ENCODE results near the gene OAT. TPM values are rescaled to one million over a fixed set of nuclear protein-coding genes. Genes with fewer than 3 reads are reported as not detected.

OAT gene
- total RNA-seq, 1 donor from 2014 or later: 35.0 TPM

- peaks cover 20% of the 10 kb centered on the region for H3K4me1 Mint-ChIP-seq (ENCODE audit: low read depth)
- H3K9me3 Mint-ChIP-seq (ENCODE audit: low read depth): no peaks in the 10 kb centered on the region
- DNase-seq (ENCODE audit: low spot score, unreplicated experiment): no peak
- no peak overlapping the region for H3K27ac Mint-ChIP-seq
- TF ChIP-seq CTCF (IDR thresholded peaks at IDR 0.05; ENCODE audit: unreplicated experiment): no peak
- H3K36me3 Mint-ChIP-seq (ENCODE audit: insufficient read depth): no peaks in the 10 kb centered on the region
- H3K4me3 Mint-ChIP-seq (ENCODE audit: low read depth): peak overlapping the region; percentile 8
- H3K27me3 Mint-ChIP-seq: peaks cover 88% of the 10 kb centered on the region
Observed at GRCh38 chr10:124451276-124451675, 32.6 kb upstream of the OAT start.

GRCh38 chr10:124450783-124451057 is 32.0 kb upstream of the OAT start:
- no peaks in the 10 kb centered on the region for H3K9me3 Mint-ChIP-seq (ENCODE audit: low read depth)
- TF ChIP-seq CTCF (IDR thresholded peaks at IDR 0.05; ENCODE audit: unreplicated experiment): no peak
- H3K4me3 Mint-ChIP-seq (ENCODE audit: low read depth): no peak overlapping the region
- peaks cover 20% of the 10 kb centered on the region for H3K4me1 Mint-ChIP-seq (ENCODE audit: low read depth)
- peaks cover 88% of the 10 kb centered on the region for H3K27me3 Mint-ChIP-seq
- H3K27ac Mint-ChIP-seq: no peak overlapping the region
- DNase-seq (ENCODE audit: low spot score, unreplicated experiment): no peak
- H3K36me3 Mint-ChIP-seq (ENCODE audit: insufficient read depth): no peaks in the 10 kb centered on the region

DNA sequence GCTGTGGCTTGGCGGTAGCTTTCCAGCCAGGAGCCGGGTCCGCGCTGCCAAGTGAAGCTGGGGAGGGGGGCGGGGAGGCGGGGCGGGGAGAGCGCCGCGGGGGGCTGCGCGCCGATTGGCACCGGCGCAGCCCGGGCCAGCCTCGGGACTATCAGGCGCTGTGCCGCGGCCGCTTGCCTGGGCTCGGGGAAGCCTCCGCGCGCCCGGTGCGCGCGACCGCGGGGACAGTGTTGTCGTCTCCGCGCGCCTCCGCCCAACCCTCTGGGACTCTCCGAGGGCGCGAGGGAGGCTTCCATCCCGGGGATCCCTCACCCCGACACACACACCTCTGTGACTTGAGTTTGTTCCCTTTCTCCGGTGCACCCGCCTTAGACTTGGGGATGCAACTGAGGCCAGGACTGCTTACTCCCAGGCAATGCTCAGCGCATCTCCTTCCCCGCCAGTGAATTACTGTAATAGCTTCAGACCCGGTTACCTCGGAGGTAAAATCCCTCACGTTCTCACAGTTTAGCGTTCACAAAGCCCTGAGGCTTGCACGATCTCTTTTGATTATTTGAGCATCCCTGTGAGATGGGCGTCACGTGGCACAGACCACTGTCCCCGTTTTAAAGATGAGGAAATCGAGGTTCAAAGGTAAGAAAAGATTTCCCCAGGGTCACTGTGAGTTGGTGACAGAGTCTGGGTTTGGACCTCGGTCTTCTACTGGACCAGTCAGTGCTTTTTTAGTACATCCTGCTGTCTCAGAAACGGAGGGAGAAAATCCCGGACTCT is 31.5 kb upstream of the OAT start, which contains the start of gene NKX1-2:
NKX1-2 (minus strand) TSS at position 24 of the 771 bp plus-strand sequence. CDS start 92 bp downstream, outside the sequence.
- H3K4me1 Mint-ChIP-seq (ENCODE audit: low read depth): peaks cover 20% of the 10 kb centered on the region
- no peaks in the 10 kb centered on the region for H3K36me3 Mint-ChIP-seq (ENCODE audit: insufficient read depth)
- TF ChIP-seq CTCF (IDR thresholded peaks at IDR 0.05; ENCODE audit: unreplicated experiment): no peak
- H3K4me3 Mint-ChIP-seq (ENCODE audit: low read depth): peak within 1 kb of the TSS; percentile 63
- H3K9me3 Mint-ChIP-seq (ENCODE audit: low read depth): no peaks in the 10 kb centered on the region
- no peak within 1 kb of the TSS for H3K27ac Mint-ChIP-seq
- no peak for DNase-seq (ENCODE audit: low spot score, unreplicated experiment)
- H3K27me3 Mint-ChIP-seq: peaks cover 88% of the 10 kb centered on the region

DNA sequence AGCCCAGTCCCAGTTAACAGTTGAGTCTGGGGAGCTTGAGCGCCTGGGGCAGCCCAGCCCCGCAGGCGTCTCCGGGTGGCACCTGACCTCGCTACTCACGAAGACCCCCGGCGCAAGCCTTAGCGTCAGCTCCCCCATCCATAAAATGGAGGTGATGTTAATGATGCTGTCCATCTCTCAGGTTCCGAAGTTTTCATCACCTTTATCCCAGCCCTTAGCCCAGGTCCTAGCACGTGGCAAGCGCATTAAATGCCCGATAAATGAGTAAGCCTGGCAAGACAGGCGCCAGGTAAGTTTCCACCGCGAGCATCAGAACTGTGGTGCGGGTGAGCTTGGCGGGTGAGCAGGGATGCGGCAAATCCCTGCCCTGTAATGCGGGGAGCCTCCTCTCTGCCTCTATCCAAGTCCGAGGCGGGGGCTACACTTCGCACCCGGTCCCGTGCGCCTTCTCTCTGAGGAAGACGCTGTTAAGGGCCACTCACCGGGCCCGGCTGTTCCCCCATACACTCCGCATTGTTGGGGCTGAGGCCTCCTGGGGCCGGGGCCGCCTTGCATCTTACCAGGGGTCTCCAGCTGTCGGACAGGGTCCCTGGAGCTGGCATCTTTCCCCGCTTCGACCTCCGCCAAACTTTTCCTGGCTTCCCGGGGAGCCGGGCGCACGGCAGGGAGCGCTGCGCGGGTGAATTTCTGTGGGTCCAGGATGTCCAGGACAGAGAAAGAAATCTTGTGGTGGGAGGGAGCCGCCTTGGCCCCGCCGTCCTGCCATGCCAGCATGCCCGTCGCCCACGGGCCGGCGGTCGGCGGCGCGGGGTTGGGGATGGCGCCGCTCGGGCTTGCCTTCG is 30.7 kb upstream of the OAT start:
- Mint-ChIP-seq H3K9me3 (ENCODE audit: low read depth) (no peaks in the 10 kb centered on the region), H3K27ac (no peak overlapping the region), H3K4me1 (ENCODE audit: low read depth) (peaks cover 18% of the 10 kb centered on the region), H3K27me3 (peaks cover 88% of the 10 kb centered on the region), H3K4me3 (ENCODE audit: low read depth) (peak overlapping the region; percentile 63), H3K36me3 (ENCODE audit: insufficient read depth) (no peaks in the 10 kb centered on the region)
- DNase-seq (ENCODE audit: low spot score, unreplicated experiment): no peak
- no peak for TF ChIP-seq CTCF (IDR thresholded peaks at IDR 0.05; ENCODE audit: unreplicated experiment)

DNA sequence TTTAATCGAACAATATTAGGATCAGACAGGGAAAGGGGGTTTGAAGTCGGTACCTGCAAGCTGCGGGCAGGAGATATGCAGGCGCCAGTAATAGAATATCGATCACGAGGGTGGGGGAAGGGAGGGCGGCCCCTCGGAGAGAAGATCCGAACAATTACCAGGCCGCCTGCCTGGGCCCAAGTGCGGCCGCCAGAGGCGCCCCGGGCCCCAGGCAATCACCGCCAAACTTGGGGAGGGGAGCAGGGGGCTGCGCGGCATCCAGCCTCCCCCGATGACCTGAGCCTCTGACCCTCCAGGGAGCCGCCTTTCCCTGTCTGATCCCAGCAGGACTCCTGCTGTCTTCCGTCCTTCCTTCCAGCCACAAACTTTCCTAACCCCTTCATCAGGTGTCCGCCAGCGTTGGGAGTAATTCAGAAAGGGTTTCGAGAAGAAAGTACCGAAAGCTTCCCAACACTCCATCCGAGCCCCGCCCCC is 30.0 kb upstream of the OAT start:
- no peak overlapping the region for H3K27ac Mint-ChIP-seq
- H3K36me3 Mint-ChIP-seq (ENCODE audit: insufficient read depth): no peaks in the 10 kb centered on the region
- peaks cover 86% of the 10 kb centered on the region for H3K27me3 Mint-ChIP-seq
- TF ChIP-seq CTCF (IDR thresholded peaks at IDR 0.05; ENCODE audit: unreplicated experiment): peak; percentile 47
- no peaks in the 10 kb centered on the region for H3K9me3 Mint-ChIP-seq (ENCODE audit: low read depth)
- no peak for DNase-seq (ENCODE audit: low spot score, unreplicated experiment)
- peak overlapping the region; percentile 63 for H3K4me3 Mint-ChIP-seq (ENCODE audit: low read depth)
- H3K4me1 Mint-ChIP-seq (ENCODE audit: low read depth): peaks cover 15% of the 10 kb centered on the region

Measured in progenitor cell of endocrine pancreas (in vitro differentiated cells).